Panc1 (cell line): ENCODE measurements around the gene CATSPER3. TPM values are rescaled to one million over a fixed set of nuclear protein-coding genes. Genes with fewer than 3 reads are reported as not detected.
A peak's percentile ranks its signal among the peaks of the same experiment; 100 is the strongest.

Experiments used
- ATAC-seq: fragments of 200-7000 bp; cut with Tn5 transposase; 2 replicates; pipeline ENCODE4 v1.9.1; 2020; ENCODE audit warnings: mild to moderate bottlenecking, moderate library complexity
- BruUV-seq: library from RNA; stranded (reverse); fragments of 400-500 nt; replicated peaks from 2 replicates; lab custom pipeline; 2021; lab: Mats Ljungman, UMichigan
- CTCF ChIA-PET: fragments of 300-600 bp; sonication (Branson Sonifier 250); formaldehyde crosslinking; loops from one replicate; lab custom pipeline; 2022; ENCODE audit warnings: antibody characterized with exemption; lab: Charles Lee
- POLR2A ChIA-PET: fragments of 300-600 bp; sonication (Branson Sonifier 250); formaldehyde crosslinking; loops from one replicate; lab custom pipeline; 2022; ENCODE audit warnings: antibody characterized with exemption; lab: Charles Lee
- DNase-seq: peaks from one replicate; pipeline ENCODE4 v3.0.0-alpha.2; 2010; ENCODE audit warnings: low read depth, low spot score
- H3K27ac ChIP-seq: 2 replicates; pipeline ENCODE4 v1.5.1; 2011; ENCODE audit warnings: mild to moderate bottlenecking, low read length, inconsistent platforms
- H3K27me3 ChIP-seq: fragments of 200-500 bp; sonication (Bioruptor generic); 2 replicates; pipeline ENCODE4 v1.6.0; 2014; ENCODE audit warnings: low read length, inconsistent platforms; ENCODE audit not compliant: control insufficient read depth, insufficient read depth
- H3K36me3 ChIP-seq: fragments of 200-500 bp; sonication (Bioruptor generic); 2 replicates; pipeline ENCODE4 v1.5.1; 2014; ENCODE audit warnings: inconsistent platforms, mild to moderate bottlenecking, low read length, moderate library complexity; ENCODE audit not compliant: control insufficient read depth, insufficient read depth
- H3K4me1 ChIP-seq: 2 replicates; pipeline ENCODE4 v1.5.1; 2011; ENCODE audit warnings: inconsistent platforms, mild to moderate bottlenecking, low read length, moderate library complexity; ENCODE audit not compliant: control insufficient read depth, insufficient read depth
- H3K4me3 ChIP-seq, 2 experiments: 2 replicates each; pipeline ENCODE4 v1.5.1; 2011 to 2012; ENCODE audit warnings: low read depth in 2 of 2, low read length in 2 of 2, mild to moderate bottlenecking in 2 of 2, inconsistent platforms in 1 of 2, moderate library complexity in 1 of 2
- H3K9me3 ChIP-seq: fragments of 200-500 bp; sonication (Bioruptor generic); 2 replicates; pipeline ENCODE4 v1.5.1; 2014; ENCODE audit warnings: low read depth, mild to moderate bottlenecking, inconsistent platforms, low read length, moderate library complexity; ENCODE audit not compliant: control insufficient read depth, insufficient read depth
- CTCF ChIP-seq: fragments of 450-650 bp; IDR thresholded peaks from 2 replicates; pipeline ENCODE4 v1.5.1; 2017; ENCODE audit warnings: mild to moderate bottlenecking
- POLR2AphosphoS5 ChIP-seq: IDR thresholded peaks from 2 replicates; pipeline ENCODE4 v1.6.1; 2012; ENCODE audit warnings: mild to moderate bottlenecking, low read depth, low read length, moderate library complexity
- REST ChIP-seq, 2 experiments: IDR thresholded peaks; 2 replicates each; pipeline ENCODE4 v1.6.1; 2011 to 2012; ENCODE audit warnings: low read depth in 2 of 2, control low read depth in 1 of 2, low read length in 1 of 2, mild to moderate bottlenecking in 1 of 2, moderate library complexity in 1 of 2; ENCODE audit not compliant: insufficient read depth in 1 of 2
- SIN3A ChIP-seq: IDR thresholded peaks from 2 replicates; pipeline ENCODE4 v1.6.1; 2012; ENCODE audit warnings: low read depth, mild to moderate bottlenecking, low read length, moderate library complexity, borderline replicate concordance; ENCODE audit not compliant: insufficient read depth
- TCF7L2 ChIP-seq: IDR thresholded peaks from 2 replicates; pipeline ENCODE4 v1.6.1; 2011; ENCODE audit warnings: mild to moderate bottlenecking, low read depth, low read length, inconsistent platforms
- in situ Hi-C: cut with HindIII; loops from 2 replicates; pipeline ENCODE4 v1.10.0; 2016; ENCODE audit warnings: low sequenced_read_pairs, low pct_unique_long_range_greater_than_20kb
- intact Hi-C: fragments of 100-400 bp; cut with micrococcal nuclease; formaldehyde crosslinking; loops from one replicate; pipeline ENCODE4 v1.10.0; 2022; ENCODE audit not compliant: unreplicated experiment
- total RNA-seq: library from RNA; stranded (reverse); gene quantifications from one replicate; pipeline ENCODE4 v1.2.1, GENCODE V29; 2021; ENCODE audit not compliant: unreplicated experiment

The CATSPER3 gene
- total RNA-seq, 1 experiment from 2014 or later = 0.69 TPM

- in situ Hi-C loops = no loop called here
- ChIA-PET POLR2A (no interaction called here), CTCF (no interaction called here)
- DNase-seq = no peak
- Histone ChIP-seq H3K9me3 (no peaks in the 10 kb centered on the region), H3K4me3 (no peak overlapping the region), H3K4me1 (no peaks in the 10 kb centered on the region), H3K27me3 (no peaks in the 10 kb centered on the region), H3K27ac (no peak overlapping the region), H3K36me3 (no peaks in the 10 kb centered on the region)
- intact Hi-C loops = no loop called here
- no TSS peak for BruUV-seq
- TF ChIP-seq CTCF (no peak), TCF7L2 (no peak), SIN3A (no peak), REST (IDR thresholded peaks at IDR 0.05; ENCODE audit: insufficient read depth in 1 of 2, low read depth in 2 of 2, low read length in 1 of 2) (no peak), POLR2AphosphoS5 (no peak)
- ATAC-seq = no peak
Observed at GRCh38 chr5:135058331-135058732, 90.6 kb downstream of the CATSPER3 start.

- Histone ChIP-seq H3K4me1 (no peaks in the 10 kb centered on the region), H3K27me3 (no peaks in the 10 kb centered on the region), H3K9me3 (no peaks in the 10 kb centered on the region), H3K4me3 (no peak overlapping the region), H3K27ac (no peak overlapping the region), H3K36me3 (no peaks in the 10 kb centered on the region)
- in situ Hi-C loops = no loop called here
- ATAC-seq (no peak), DNase-seq (no peak)
- no peak for TF ChIP-seq POLR2AphosphoS5
- peak; percentile 35 to 60; a peak in 3 of 4 replicates for TF ChIP-seq REST (IDR thresholded peaks at IDR 0.05; ENCODE audit: insufficient read depth in 1 of 2, low read depth in 2 of 2, low read length in 1 of 2)
- CTCF ChIA-PET = interaction anchor here (0.6 to 1.4 kb wide), 2 partner anchors 143 to 145 kb away, joined by 3 to 5 read pairs; no protein-coding TSS in a partner anchor
- POLR2A ChIA-PET = interaction anchor here (0.5 kb wide), 1 partner anchor 976 kb away, joined by 12 read pairs; no protein-coding TSS in a partner anchor
- no TSS peak for BruUV-seq
- intact Hi-C loops = no loop called here
Observed at GRCh38 chr5:135059000-135059923, 91.6 kb downstream of the CATSPER3 start.
